Keratinocyte (primary cell): ENCODE measurements around the gene DLG2. TPM values are rescaled to one million over a fixed set of nuclear protein-coding genes. Genes with fewer than 3 reads are reported as not detected.

ENCODE experiments used
- DNase-seq: peaks from one replicate; pipeline ENCODE4 v3.0.0-alpha.2; 2011; ENCODE audit warnings: low read depth, missing footprints, low spot score
- FAIRE-seq: peaks from 2 replicates; lab custom pipeline; 2011; peaks lifted over from hg19 to GRCh38; lab: Jason Lieb, UNC
- H2AFZ ChIP-seq: 2 replicates; pipeline ENCODE4 v1.6.0; 2012; ENCODE audit warnings: low read length, control low read depth, inconsistent platforms; ENCODE audit not compliant: control insufficient read depth
- H3K27ac ChIP-seq: 2 replicates; pipeline ENCODE4 v1.5.1; 2011; ENCODE audit warnings: low read length; ENCODE audit not compliant: control insufficient read depth, insufficient read depth
- H3K27me3 ChIP-seq: 3 replicates; pipeline ENCODE4 v1.6.0; 2011; ENCODE audit warnings: low read length; ENCODE audit not compliant: control insufficient read depth, insufficient read depth; ENCODE audit errors: extremely low read depth
- H3K36me3 ChIP-seq, 2 experiments: 2 replicates in 1 of 2; 3 replicates in 1 of 2; pipeline ENCODE4 v1.5.1; 2011; ENCODE audit warnings: low read length in 2 of 2, mild to moderate bottlenecking in 1 of 2; ENCODE audit not compliant: control insufficient read depth in 2 of 2, insufficient read depth in 2 of 2; ENCODE audit errors: extremely low read depth in 1 of 2
- H3K4me1 ChIP-seq: 3 replicates; pipeline ENCODE4 v1.5.1; 2011; ENCODE audit warnings: low read length; ENCODE audit not compliant: control insufficient read depth, insufficient read depth; ENCODE audit errors: extremely low read depth
- H3K4me2 ChIP-seq: 3 replicates; pipeline ENCODE4 v1.6.0; 2011; ENCODE audit warnings: low read depth, low read length; ENCODE audit not compliant: control insufficient read depth, insufficient read depth; ENCODE audit errors: extremely low read depth
- H3K4me3 ChIP-seq, 3 experiments: fragments of 200-600 bp in 1 of 3; sonication (generic) in 1 of 3; 2 replicates in 2 of 3; 3 replicates in 1 of 3; pipeline ENCODE4 v1.5.1; 2011 to 2016; ENCODE audit warnings: low read length in 3 of 3, mild to moderate bottlenecking in 3 of 3, control low read depth in 2 of 3, inconsistent platforms in 1 of 3, low read depth in 1 of 3, mixed read lengths in 1 of 3, mixed run types in 1 of 3, moderate library complexity in 1 of 3; ENCODE audit not compliant: control insufficient read depth in 2 of 3, insufficient read depth in 2 of 3; ENCODE audit errors: extremely low read depth in 1 of 3
- H3K79me2 ChIP-seq: 2 replicates; pipeline ENCODE4 v1.6.0; 2012; ENCODE audit warnings: low read length; ENCODE audit not compliant: control insufficient read depth, insufficient read depth
- H3K9ac ChIP-seq: 3 replicates; pipeline ENCODE4 v1.6.0; 2011; ENCODE audit warnings: low read length; ENCODE audit not compliant: control insufficient read depth, insufficient read depth; ENCODE audit errors: extremely low read depth
- H3K9me1 ChIP-seq: 3 replicates; pipeline ENCODE4 v1.6.0; 2011; ENCODE audit warnings: low read length; ENCODE audit not compliant: control insufficient read depth, insufficient read depth; ENCODE audit errors: extremely low read depth
- H3K9me3 ChIP-seq: 2 replicates; pipeline ENCODE4 v1.5.1; 2012; ENCODE audit warnings: low read depth, low read length; ENCODE audit not compliant: control insufficient read depth
- H4K20me1 ChIP-seq: 3 replicates; pipeline ENCODE4 v1.6.0; 2011; ENCODE audit warnings: low read length; ENCODE audit not compliant: control insufficient read depth, insufficient read depth; ENCODE audit errors: extremely low read depth
- EZH2 ChIP-seq: IDR thresholded peaks from one replicate; pipeline ENCODE4 v1.6.1; 2012; ENCODE audit warnings: inconsistent platforms, mild to moderate bottlenecking, low read length, moderate library complexity
- dilution Hi-C: fragments of 300-500 bp; cut with MboI; formaldehyde crosslinking; loops from one replicate; pipeline ENCODE4 v1.7.0; 2020; ENCODE audit warnings: low sequenced_read_pairs; ENCODE audit not compliant: extremely low pct_ligation_motif_present
- polyA plus RNA-seq, 5 experiments: library from polyadenylated mRNA; depleted of rRNA in 3 of 5; stranded (reverse) in 3 of 5; stranded (forward) in 1 of 5; unstranded in 1 of 5; fragments of >200 nt; gene quantifications; 1 replicate in 1 of 5; 2 replicates in 3 of 5; 3 replicates in 1 of 5; pipeline versions ENCODE4 v1.2.1 to v1.2.3, GENCODE V29; 2011 to 2012; ENCODE audit warnings: missing spikeins in 2 of 5, low read depth in 1 of 5, low replicate concordance in 1 of 5
- TF ChIP-seq, protein P1 (sequence below), 3 experiments: IDR thresholded peaks in 1 of 3; conservative IDR thresholded peaks in 1 of 3; optimal IDR thresholded peaks in 1 of 3; 2 replicates in 2 of 3; 3 replicates in 1 of 3; pipeline versions ENCODE3 to v1.5.1; 2011; ENCODE audit warnings: low read length in 3 of 3, mild to moderate bottlenecking in 3 of 3, moderate library complexity in 2 of 3, control low read depth in 1 of 3, inconsistent platforms in 1 of 3; ENCODE audit not compliant: insufficient read depth in 2 of 3; ENCODE audit errors: extremely low read depth in 1 of 3

Gene DLG2
- polyA plus RNA-seq, 1 donor (not counting 4 experiments of a cell fraction or from before 2014, with no cell fraction given), result 0.55 TPM

DNA sequence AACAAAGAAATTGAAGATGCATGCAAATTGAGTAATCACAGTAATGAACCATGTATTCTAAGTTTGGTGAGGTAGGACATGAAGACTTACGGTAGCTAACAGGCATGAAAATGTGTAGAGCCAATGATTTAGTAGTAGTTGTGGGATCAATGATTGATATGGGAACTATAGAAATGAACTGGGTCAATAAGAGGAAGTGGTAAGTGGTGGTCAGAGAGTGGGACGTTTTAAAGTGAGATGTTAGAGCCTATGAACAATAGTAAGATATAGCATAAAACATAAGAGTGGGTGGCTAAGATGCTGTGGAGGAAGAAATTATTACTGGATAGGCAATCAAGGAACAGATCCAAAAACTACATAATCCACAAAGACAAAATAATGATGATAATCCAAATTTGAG lies 45.0 kb downstream of the DLG2 start:
- no peaks in the 10 kb centered on the region for H3K9me3 ChIP-seq
- no peaks in the 10 kb centered on the region for H3K9me1 ChIP-seq
- no peaks in the 10 kb centered on the region for H4K20me1 ChIP-seq
- no peak overlapping the region for H3K4me3 ChIP-seq
- H3K4me2 ChIP-seq, result no peak overlapping the region
- no peak for DNase-seq
- H3K4me1 ChIP-seq, result no peaks in the 10 kb centered on the region
- H3K27ac ChIP-seq, result no peak overlapping the region
- H3K79me2 ChIP-seq, result no peaks in the 10 kb centered on the region
- no peak overlapping the region for H3K9ac ChIP-seq
- dilution Hi-C loops, result no loop called here
- H3K27me3 ChIP-seq, result no peaks in the 10 kb centered on the region
- no peak for TF ChIP-seq EZH2
- TF ChIP-seq, protein P1, sequence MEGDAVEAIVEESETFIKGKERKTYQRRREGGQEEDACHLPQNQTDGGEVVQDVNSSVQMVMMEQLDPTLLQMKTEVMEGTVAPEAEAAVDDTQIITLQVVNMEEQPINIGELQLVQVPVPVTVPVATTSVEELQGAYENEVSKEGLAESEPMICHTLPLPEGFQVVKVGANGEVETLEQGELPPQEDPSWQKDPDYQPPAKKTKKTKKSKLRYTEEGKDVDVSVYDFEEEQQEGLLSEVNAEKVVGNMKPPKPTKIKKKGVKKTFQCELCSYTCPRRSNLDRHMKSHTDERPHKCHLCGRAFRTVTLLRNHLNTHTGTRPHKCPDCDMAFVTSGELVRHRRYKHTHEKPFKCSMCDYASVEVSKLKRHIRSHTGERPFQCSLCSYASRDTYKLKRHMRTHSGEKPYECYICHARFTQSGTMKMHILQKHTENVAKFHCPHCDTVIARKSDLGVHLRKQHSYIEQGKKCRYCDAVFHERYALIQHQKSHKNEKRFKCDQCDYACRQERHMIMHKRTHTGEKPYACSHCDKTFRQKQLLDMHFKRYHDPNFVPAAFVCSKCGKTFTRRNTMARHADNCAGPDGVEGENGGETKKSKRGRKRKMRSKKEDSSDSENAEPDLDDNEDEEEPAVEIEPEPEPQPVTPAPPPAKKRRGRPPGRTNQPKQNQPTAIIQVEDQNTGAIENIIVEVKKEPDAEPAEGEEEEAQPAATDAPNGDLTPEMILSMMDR (optimal IDR thresholded peaks at IDR 0.05 in 1 of 3, IDR thresholded peaks at IDR 0.05 in 1 of 3, conservative IDR thresholded peaks at IDR 0.05 in 1 of 3; ENCODE audit: extremely low read depth in 1 of 3, insufficient read depth in 2 of 3, low read length in 3 of 3), result no peak
- no peak overlapping the region for H2AFZ ChIP-seq
- no peak for FAIRE-seq
- no peaks in the 10 kb centered on the region for H3K36me3 ChIP-seq

DNA sequence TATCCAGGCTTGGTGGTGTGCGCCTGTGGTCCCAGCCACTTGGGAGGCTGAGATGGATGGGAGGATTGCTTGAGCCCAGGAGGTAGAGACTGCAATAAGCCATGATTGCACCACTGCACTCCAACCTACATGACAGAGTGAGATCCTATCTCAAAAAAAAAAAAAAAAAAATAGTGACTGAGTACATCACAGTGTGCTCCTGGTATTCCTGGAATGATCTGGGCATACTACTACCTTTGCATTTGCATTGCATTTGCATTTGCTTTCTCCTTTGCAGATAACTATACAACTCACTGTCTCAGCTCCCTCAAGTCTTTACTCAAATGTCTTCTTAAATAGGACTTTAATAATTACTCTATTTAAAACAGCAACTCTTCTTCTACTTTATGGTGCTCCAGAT lies 51.8 kb downstream of the DLG2 start:
- Histone ChIP-seq H3K9me1 (no peaks in the 10 kb centered on the region), H3K9ac (no peak overlapping the region), H3K79me2 (no peaks in the 10 kb centered on the region), H3K4me1 (no peaks in the 10 kb centered on the region), H2AFZ (no peak overlapping the region), H3K27me3 (no peaks in the 10 kb centered on the region), H3K27ac (no peak overlapping the region), H3K36me3 (no peaks in the 10 kb centered on the region), H3K4me2 (no peak overlapping the region), H3K4me3 (no peak overlapping the region), H4K20me1 (no peaks in the 10 kb centered on the region), H3K9me3 (no peaks in the 10 kb centered on the region)
- dilution Hi-C loops, result no loop called here
- no peak for DNase-seq
- FAIRE-seq, result no peak
- TF ChIP-seq EZH2, result no peak
- TF ChIP-seq, protein P1 (optimal IDR thresholded peaks at IDR 0.05 in 1 of 3, IDR thresholded peaks at IDR 0.05 in 1 of 3, conservative IDR thresholded peaks at IDR 0.05 in 1 of 3; ENCODE audit: extremely low read depth in 1 of 3, insufficient read depth in 2 of 3, low read length in 3 of 3), result no peak
